ENCODE data around the gene GBGT1.

The GBGT1 gene

GRCh38 chr9:133111808-133112662 is 51.7 kb downstream of the GBGT1 start:
- H3K4me3 ChIP-seq (ENCODE audit: low read depth, low read length): no peak overlapping the region
- no peaks in the 10 kb centered on the region for H3K9me3 ChIP-seq (ENCODE audit: severe bottlenecking)
- TF ChIP-seq CTCF (IDR thresholded peaks at IDR 0.05; ENCODE audit: low read depth, low read length): no peak
- H3K27ac ChIP-seq: peak overlapping the region; percentile 82
- H3K36me3 ChIP-seq: peaks cover 49% of the 10 kb centered on the region
- H3K27me3 ChIP-seq (ENCODE audit: insufficient read depth, low read depth, severe bottlenecking): no peaks in the 10 kb centered on the region
- DNase-seq: no peak

GRCh38 chr9:133109931-133110650 is 53.6 kb downstream of the GBGT1 start:
- Histone ChIP-seq H3K36me3 (peaks cover 65% of the 10 kb centered on the region), H3K9me3 (ENCODE audit: severe bottlenecking) (no peaks in the 10 kb centered on the region), H3K27me3 (ENCODE audit: insufficient read depth, low read depth, severe bottlenecking) (no peaks in the 10 kb centered on the region), H3K27ac (no peak overlapping the region), H3K4me3 (ENCODE audit: low read depth, low read length) (no peak overlapping the region)
- no peak for DNase-seq
- no peak for TF ChIP-seq CTCF (IDR thresholded peaks at IDR 0.05; ENCODE audit: low read depth, low read length)

GRCh38 chr9:133108794-133109641 is 54.7 kb downstream of the GBGT1 start:
- Histone ChIP-seq H3K9me3 (ENCODE audit: severe bottlenecking) (no peaks in the 10 kb centered on the region), H3K36me3 (peaks cover 76% of the 10 kb centered on the region), H3K27me3 (ENCODE audit: insufficient read depth, low read depth, severe bottlenecking) (no peaks in the 10 kb centered on the region), H3K27ac (no peak overlapping the region), H3K4me3 (ENCODE audit: low read depth, low read length) (no peak overlapping the region)
- TF ChIP-seq CTCF (IDR thresholded peaks at IDR 0.05; ENCODE audit: low read depth, low read length): no peak
- DNase-seq: no peak

DNA sequence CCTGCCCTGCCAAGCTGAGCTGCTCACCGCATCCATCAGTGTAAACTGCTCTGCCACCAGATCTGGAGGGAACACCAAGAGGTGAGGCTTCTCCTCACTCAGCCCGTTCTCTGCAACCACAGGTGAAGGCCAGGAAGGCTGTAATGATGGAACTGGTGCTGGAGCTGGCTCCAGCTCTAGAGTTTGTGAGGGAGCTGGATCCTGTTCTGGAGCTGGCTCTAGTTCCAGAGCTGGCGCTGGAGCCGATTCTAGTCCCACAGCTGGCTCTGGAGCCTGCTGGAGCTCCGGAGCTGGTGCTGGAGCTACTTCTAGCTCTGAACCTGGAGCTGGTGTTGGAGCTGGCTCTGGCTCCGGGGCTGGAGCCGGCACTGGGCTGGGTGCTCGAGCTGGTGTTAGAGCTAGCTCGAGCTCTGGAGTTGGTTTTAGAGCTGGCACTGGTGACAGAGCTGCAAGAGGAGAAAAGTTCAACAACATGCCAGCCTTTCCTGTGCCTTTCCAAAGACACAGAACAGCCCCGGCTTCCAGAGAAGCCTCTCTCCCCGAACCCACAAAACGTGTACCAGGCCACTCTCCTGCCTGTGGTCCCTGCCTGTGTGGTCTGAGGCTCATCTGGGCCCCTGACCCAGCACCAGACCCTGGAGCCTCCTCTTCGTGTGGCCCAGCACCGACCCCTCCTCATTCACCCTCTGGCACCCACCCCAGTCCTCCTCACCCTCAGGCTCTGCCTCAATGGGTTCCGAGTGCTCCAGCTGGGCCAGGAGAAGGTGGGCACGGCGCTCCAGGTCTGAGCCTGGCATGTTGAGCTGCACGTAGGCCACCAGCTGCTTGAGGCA is 55.5 kb downstream of the GBGT1 start:
- Histone ChIP-seq H3K27ac (no peak overlapping the region), H3K4me3 (ENCODE audit: low read depth, low read length) (no peak overlapping the region), H3K9me3 (ENCODE audit: severe bottlenecking) (no peaks in the 10 kb centered on the region), H3K27me3 (ENCODE audit: insufficient read depth, low read depth, severe bottlenecking) (no peaks in the 10 kb centered on the region), H3K36me3 (peaks cover 84% of the 10 kb centered on the region)
- TF ChIP-seq CTCF (IDR thresholded peaks at IDR 0.05; ENCODE audit: low read depth, low read length): no peak
- DNase-seq: no peak

DNA sequence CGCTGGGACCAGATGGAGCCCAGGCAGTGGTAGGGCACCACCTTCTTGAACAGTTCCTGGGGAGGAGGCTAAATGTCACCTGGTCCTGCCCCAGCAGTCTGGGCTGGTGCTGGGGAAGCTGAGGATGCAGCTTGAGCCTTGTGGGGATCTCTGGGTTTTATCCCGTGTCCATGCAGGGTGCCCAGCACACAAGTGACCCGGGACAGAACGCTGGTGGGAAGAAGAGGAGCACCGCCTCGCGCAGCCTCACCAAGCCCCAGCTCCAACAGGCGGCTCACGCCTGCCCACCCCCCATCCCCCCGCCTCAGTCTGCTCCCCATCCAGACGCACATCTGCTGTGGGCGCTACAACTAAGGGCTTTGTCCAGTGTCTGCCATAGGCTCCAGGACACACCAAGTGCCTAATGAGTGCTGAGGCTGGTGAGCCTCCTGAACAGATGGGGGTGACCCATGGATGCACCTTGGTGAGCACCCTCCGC is 56.4 kb downstream of the GBGT1 start:
- H3K36me3 ChIP-seq: peaks cover 93% of the 10 kb centered on the region
- no peaks in the 10 kb centered on the region for H3K9me3 ChIP-seq (ENCODE audit: severe bottlenecking)
- no peak overlapping the region for H3K4me3 ChIP-seq (ENCODE audit: low read depth, low read length)
- DNase-seq: no peak
- no peak overlapping the region for H3K27ac ChIP-seq
- no peaks in the 10 kb centered on the region for H3K27me3 ChIP-seq (ENCODE audit: insufficient read depth, low read depth, severe bottlenecking)
- no peak for TF ChIP-seq CTCF (IDR thresholded peaks at IDR 0.05; ENCODE audit: low read depth, low read length)

Data from WERI-Rb-1 (cell line).